HEK293 (cell line): Measurements from ENCODE around the gene AHCYL2.

ENCODE experiments used
- BCL11B ChIP-seq: fragments of 450-650 bp; formaldehyde crosslinking; IDR thresholded peaks from 2 replicates; pipeline ENCODE4 v1.5.1; 2016; ENCODE audit warnings: low read depth, missing biosample characterization, missing genetic modification characterization
- GFI1B ChIP-seq: fragments of 450-650 bp; formaldehyde crosslinking; IDR thresholded peaks from 2 replicates; pipeline ENCODE4 v1.5.1; 2016; ENCODE audit warnings: missing biosample characterization, missing genetic modification characterization
- HOXA7 ChIP-seq: sonication (generic); formaldehyde crosslinking; IDR thresholded peaks from 2 replicates; pipeline ENCODE4 v1.8.1; 2022; ENCODE audit warnings: missing genetic modification reagents, borderline replicate concordance
- INSM2 ChIP-seq: fragments of 450-650 bp; formaldehyde crosslinking; IDR thresholded peaks from 2 replicates; pipeline ENCODE4 v1.5.1; 2016; ENCODE audit warnings: missing biosample characterization, missing genetic modification characterization
- KLF16 ChIP-seq: fragments of 450-650 bp; formaldehyde crosslinking; IDR thresholded peaks from 2 replicates; pipeline ENCODE4 v1.5.1; 2017; ENCODE audit warnings: missing biosample characterization, missing genetic modification characterization
- OSR2 ChIP-seq: fragments of 450-650 bp; formaldehyde crosslinking; IDR thresholded peaks from 2 replicates; pipeline ENCODE4 v1.5.1; 2016; ENCODE audit warnings: missing biosample characterization, missing genetic modification characterization
- PBX3 ChIP-seq: sonication (generic); formaldehyde crosslinking; IDR thresholded peaks from 2 replicates; pipeline ENCODE4 v1.8.1; 2022; ENCODE audit warnings: mild to moderate bottlenecking, moderate library complexity, missing genetic modification reagents
- PRDM6 ChIP-seq: fragments of 450-650 bp; formaldehyde crosslinking; IDR thresholded peaks from 2 replicates; pipeline ENCODE4 v1.5.1; 2017; ENCODE audit warnings: missing biosample characterization, missing genetic modification characterization
- SCRT1 ChIP-seq: fragments of 450-650 bp; formaldehyde crosslinking; IDR thresholded peaks from 2 replicates; pipeline ENCODE4 v1.5.1; 2016; ENCODE audit warnings: missing biosample characterization, missing genetic modification characterization, borderline replicate concordance
- SP2 ChIP-seq: fragments of 450-650 bp; formaldehyde crosslinking; IDR thresholded peaks from 2 replicates; pipeline ENCODE4 v1.5.1; 2016; ENCODE audit warnings: missing biosample characterization, missing genetic modification characterization
- WT1 ChIP-seq: fragments of 450-650 bp; formaldehyde crosslinking; IDR thresholded peaks from 2 replicates; pipeline ENCODE4 v1.5.1; 2016; ENCODE audit warnings: missing biosample characterization, missing genetic modification characterization
- ZBTB10 ChIP-seq: fragments of 450-650 bp; formaldehyde crosslinking; IDR thresholded peaks from 2 replicates; pipeline ENCODE4 v1.5.1; 2016; ENCODE audit warnings: missing biosample characterization, missing genetic modification characterization
- ZBTB21 ChIP-seq: fragments of 450-650 bp; formaldehyde crosslinking; IDR thresholded peaks from 2 replicates; pipeline ENCODE4 v1.5.1; 2017; ENCODE audit warnings: missing biosample characterization, missing genetic modification characterization
- ZFP3 ChIP-seq: fragments of 450-650 bp; formaldehyde crosslinking; IDR thresholded peaks from 2 replicates; pipeline ENCODE4 v1.5.1; 2016; ENCODE audit warnings: low read depth, missing biosample characterization, missing genetic modification characterization
- ZNF133 ChIP-seq: fragments of 450-650 bp; formaldehyde crosslinking; IDR thresholded peaks from 2 replicates; pipeline ENCODE4 v1.5.1; 2016; ENCODE audit warnings: missing biosample characterization, missing genetic modification characterization
- ZNF146 ChIP-seq: fragments of 450-650 bp; formaldehyde crosslinking; IDR thresholded peaks from 2 replicates; pipeline ENCODE4 v1.5.1; 2016; ENCODE audit warnings: missing biosample characterization, missing genetic modification characterization
- ZNF214 ChIP-seq: fragments of 450-650 bp; formaldehyde crosslinking; IDR thresholded peaks from 2 replicates; pipeline ENCODE4 v1.5.1; 2017; ENCODE audit warnings: missing biosample characterization, mild to moderate bottlenecking, missing genetic modification characterization, borderline replicate concordance
- ZNF223 ChIP-seq: fragments of 450-650 bp; formaldehyde crosslinking; IDR thresholded peaks from 2 replicates; pipeline ENCODE4 v1.5.1; 2016; ENCODE audit warnings: missing biosample characterization, missing genetic modification characterization
- ZNF26 ChIP-seq: fragments of 450-650 bp; formaldehyde crosslinking; IDR thresholded peaks from 2 replicates; pipeline ENCODE4 v1.5.1; 2016; ENCODE audit warnings: missing biosample characterization, missing genetic modification characterization
- ZNF423 ChIP-seq: fragments of 450-650 bp; formaldehyde crosslinking; IDR thresholded peaks from 2 replicates; pipeline ENCODE4 v1.5.1; 2016; ENCODE audit warnings: missing biosample characterization, missing genetic modification characterization
- ZNF433 ChIP-seq: fragments of 450-650 bp; formaldehyde crosslinking; IDR thresholded peaks from 2 replicates; pipeline ENCODE4 v1.5.1; 2016; ENCODE audit warnings: missing biosample characterization, missing genetic modification characterization, low read depth
- ZNF48 ChIP-seq: fragments of 450-650 bp; formaldehyde crosslinking; IDR thresholded peaks from 2 replicates; pipeline ENCODE4 v1.5.1; 2016; ENCODE audit warnings: missing biosample characterization, missing genetic modification characterization
- ZNF501 ChIP-seq: fragments of 450-650 bp; formaldehyde crosslinking; IDR thresholded peaks from 2 replicates; pipeline ENCODE4 v1.5.1; 2016; ENCODE audit warnings: missing biosample characterization, missing genetic modification characterization
- ZNF513 ChIP-seq: fragments of 450-650 bp; IDR thresholded peaks from 2 replicates; pipeline ENCODE4 v1.5.1; 2018; ENCODE audit warnings: missing biosample characterization, missing genetic modification characterization
- ZNF530 ChIP-seq: fragments of 450-650 bp; formaldehyde crosslinking; IDR thresholded peaks from 2 replicates; pipeline ENCODE4 v1.5.1; 2016; ENCODE audit warnings: low read depth, missing biosample characterization, missing genetic modification characterization
- ZNF621 ChIP-seq: fragments of 450-650 bp; formaldehyde crosslinking; IDR thresholded peaks from 2 replicates; pipeline ENCODE4 v1.5.1; 2017; ENCODE audit warnings: missing biosample characterization, missing genetic modification characterization
- ZNF624 ChIP-seq: fragments of 450-650 bp; formaldehyde crosslinking; IDR thresholded peaks from 2 replicates; pipeline ENCODE4 v1.5.1; 2017; ENCODE audit warnings: missing biosample characterization, missing genetic modification characterization
- ZNF660 ChIP-seq: fragments of 450-650 bp; IDR thresholded peaks from 2 replicates; pipeline ENCODE4 v1.5.1; 2018; ENCODE audit warnings: missing biosample characterization, mild to moderate bottlenecking, missing genetic modification characterization
- ZNF837 ChIP-seq: fragments of 450-650 bp; formaldehyde crosslinking; IDR thresholded peaks from 2 replicates; pipeline ENCODE4 v1.5.1; 2016; ENCODE audit warnings: missing biosample characterization, missing genetic modification characterization

AHCYL2 gene

GRCh38 chr7:129224251-129225205 lies at the start of gene AHCYL2 (continued):
- no peak for TF ChIP-seq ZNF530 (tag by site-specific recombination)
- TF ChIP-seq PRDM6 (tag by site-specific recombination), result no peak
- no peak for TF ChIP-seq ZNF624
- no peak for TF ChIP-seq GFI1B (tag by site-specific recombination)
- TF ChIP-seq KLF16 (tag by site-specific recombination), result peak; percentile 95
- TF ChIP-seq HOXA7, result no peak
- no peak for TF ChIP-seq ZNF133 (tag by site-specific recombination)
- no peak for TF ChIP-seq BCL11B (tag by site-specific recombination)
- TF ChIP-seq ZNF837 (tag by site-specific recombination), result no peak
- no peak for TF ChIP-seq ZNF423 (tag by site-specific recombination)
- TF ChIP-seq ZNF214, result no peak
- 0 out of 2 replicates have a peak, but pooled peaks have one; percentile 37 for TF ChIP-seq WT1 (tag by site-specific recombination)
- no peak for TF ChIP-seq OSR2 (tag by site-specific recombination)
- no peak for TF ChIP-seq ZNF501 (tag by site-specific recombination)
- TF ChIP-seq SP2 (tag by site-specific recombination), result peak; percentile 90
- TF ChIP-seq ZNF223 (tag by site-specific recombination), result no peak
- no peak for TF ChIP-seq ZFP3 (tag by site-specific recombination)
- TF ChIP-seq ZNF621 (tag by site-specific recombination), result no peak
- no peak for TF ChIP-seq ZNF146
- TF ChIP-seq ZBTB10 (tag by site-specific recombination), result no peak
- TF ChIP-seq ZNF433, result no peak
- peak; percentile 3; the same call in 1 of the 2 replicates for TF ChIP-seq ZNF660 (tag by site-specific recombination)
- TF ChIP-seq ZNF48, result no peak
- TF ChIP-seq PBX3 (CRISPR knock-in tag), result no peak
- no peak for TF ChIP-seq ZNF26
- TF ChIP-seq SCRT1 (tag by site-specific recombination), result no peak
- TF ChIP-seq INSM2 (tag by site-specific recombination), result no peak; the same call in 1 of the 2 replicates
- 0 out of 2 replicates have a peak, but pooled peaks have one; percentile 42 for TF ChIP-seq ZBTB21 (tag by site-specific recombination)
- TF ChIP-seq ZNF513 (tag by site-specific recombination), result no peak
